ENCODE measurements around the gene HOXA3.

The HOXA3 gene

GRCh38 chr7:27109466-27110185 is 42.8 kb downstream of the HOXA3 start:
- no peaks in the 10 kb centered on the region for H3K79me2 ChIP-seq (ENCODE audit: control insufficient read depth, low read length)
- no peak overlapping the region for H3K4me2 ChIP-seq (ENCODE audit: low read length)
- H3K36me3 ChIP-seq (ENCODE audit: control insufficient read depth, low read length), result no peaks in the 10 kb centered on the region
- H3F3A ChIP-seq (ENCODE audit: control insufficient read depth, insufficient read depth), result 0 out of 2 replicates have a peak, but pooled peaks cover 2% of the 10 kb centered on the region
- H3K27me3 ChIP-seq (ENCODE audit: control insufficient read depth, low read length), result peaks cover 6% of the 10 kb centered on the region; the same call in 1 of the 2 replicates
- no peak overlapping the region for H3K4me3 ChIP-seq (ENCODE audit: low read length)
- TF ChIP-seq CTCF (IDR thresholded peaks at IDR 0.05; ENCODE audit: low read depth, low read length, poor library complexity, severe bottlenecking), result no peak
- no peak for TF ChIP-seq EZH2phosphoT487 (IDR thresholded peaks at IDR 0.05; ENCODE audit: borderline replicate concordance, low read length)
- no peaks in the 10 kb centered on the region for H4K20me1 ChIP-seq (ENCODE audit: control insufficient read depth, insufficient read depth, low read depth, low read length)
- H3K4me1 ChIP-seq (ENCODE audit: control insufficient read depth, low read length), result no peaks in the 10 kb centered on the region
- no peaks in the 10 kb centered on the region for H3K9me3 ChIP-seq (ENCODE audit: control insufficient read depth, insufficient read depth, low read length)
- H3K27ac ChIP-seq (ENCODE audit: low read depth, low read length), result no peak overlapping the region
- no peaks in the 10 kb centered on the region for H3K9me2 ChIP-seq (replicated peaks; ENCODE audit: control insufficient read depth, low read length)

DNA sequence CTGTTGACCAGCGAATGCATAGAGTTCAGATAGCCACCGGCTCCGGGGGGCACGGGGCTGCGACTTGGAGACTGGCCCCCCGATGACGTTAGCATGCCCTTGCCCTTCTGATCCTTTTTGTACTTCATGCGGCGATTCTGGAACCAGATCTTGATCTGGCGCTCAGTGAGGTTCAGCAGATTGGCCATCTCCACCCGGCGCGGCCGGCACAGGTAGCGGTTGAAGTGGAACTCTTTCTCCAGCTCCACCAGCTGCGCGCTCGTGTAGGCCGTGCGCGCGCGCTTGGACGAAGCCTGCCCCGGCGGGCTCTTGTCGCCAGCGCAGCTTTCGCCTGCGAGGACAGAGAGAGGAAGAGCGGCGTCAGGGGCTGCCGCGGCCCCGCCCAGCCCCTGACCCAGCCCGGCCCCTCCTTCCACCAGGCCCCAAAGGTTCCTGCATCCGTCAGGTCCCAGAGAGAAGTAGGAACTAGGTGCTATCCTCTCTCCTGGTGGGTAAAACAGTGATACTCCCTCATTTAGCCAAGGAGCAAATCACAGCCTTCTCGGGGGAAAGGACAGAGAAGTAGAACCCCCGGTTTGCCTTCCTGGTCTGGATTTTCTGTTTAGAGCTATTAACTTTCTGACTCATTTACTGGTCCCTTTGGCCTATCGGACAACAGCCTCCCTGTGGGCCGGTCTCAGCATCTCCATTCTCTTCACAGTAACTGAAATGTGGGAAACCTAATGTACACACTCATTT is 43.8 kb downstream of the HOXA3 start:
- Histone ChIP-seq H3K4me1 (ENCODE audit: control insufficient read depth, low read length) (no peaks in the 10 kb centered on the region), H3K4me2 (ENCODE audit: low read length) (no peak overlapping the region), H3F3A (ENCODE audit: control insufficient read depth, insufficient read depth) (0 out of 2 replicates have a peak, but pooled peaks cover 2% of the 10 kb centered on the region), H3K79me2 (ENCODE audit: control insufficient read depth, low read length) (no peaks in the 10 kb centered on the region), H3K27ac (ENCODE audit: low read depth, low read length) (no peak overlapping the region), H3K36me3 (ENCODE audit: control insufficient read depth, low read length) (no peaks in the 10 kb centered on the region), H3K9me3 (ENCODE audit: control insufficient read depth, insufficient read depth, low read length) (no peaks in the 10 kb centered on the region), H4K20me1 (ENCODE audit: control insufficient read depth, insufficient read depth, low read depth, low read length) (no peaks in the 10 kb centered on the region), H3K9me2 (replicated peaks; ENCODE audit: control insufficient read depth, low read length) (no peaks in the 10 kb centered on the region), H3K27me3 (ENCODE audit: control insufficient read depth, low read length) (peaks cover 11% of the 10 kb centered on the region; the same call in 1 of the 2 replicates), H3K4me3 (ENCODE audit: low read length) (no peak overlapping the region)
- TF ChIP-seq CTCF (IDR thresholded peaks at IDR 0.05; ENCODE audit: low read depth, low read length, poor library complexity, severe bottlenecking), result no peak
- TF ChIP-seq EZH2phosphoT487 (IDR thresholded peaks at IDR 0.05; ENCODE audit: borderline replicate concordance, low read length), result no peak

GRCh38 chr7:27107391-27108381 is 44.7 kb downstream of the HOXA3 start:
- TF ChIP-seq CTCF (IDR thresholded peaks at IDR 0.05; ENCODE audit: low read depth, low read length, poor library complexity, severe bottlenecking), result no peak
- no peak for TF ChIP-seq EZH2phosphoT487 (IDR thresholded peaks at IDR 0.05; ENCODE audit: borderline replicate concordance, low read length)
- Histone ChIP-seq H3K27me3 (ENCODE audit: control insufficient read depth, low read length) (peaks cover 19% of the 10 kb centered on the region), H3K9me3 (ENCODE audit: control insufficient read depth, insufficient read depth, low read length) (no peaks in the 10 kb centered on the region), H4K20me1 (ENCODE audit: control insufficient read depth, insufficient read depth, low read depth, low read length) (no peaks in the 10 kb centered on the region), H3K4me1 (ENCODE audit: control insufficient read depth, low read length) (no peaks in the 10 kb centered on the region), H3K4me2 (ENCODE audit: low read length) (no peak overlapping the region), H3K4me3 (ENCODE audit: low read length) (no peak overlapping the region), H3F3A (ENCODE audit: control insufficient read depth, insufficient read depth) (0 out of 2 replicates have a peak, but pooled peaks cover 2% of the 10 kb centered on the region), H3K79me2 (ENCODE audit: control insufficient read depth, low read length) (no peaks in the 10 kb centered on the region), H3K9me2 (replicated peaks; ENCODE audit: control insufficient read depth, low read length) (no peaks in the 10 kb centered on the region), H3K27ac (ENCODE audit: low read depth, low read length) (no peak overlapping the region), H3K36me3 (ENCODE audit: control insufficient read depth, low read length) (no peaks in the 10 kb centered on the region)

Data from DOHH2 (cell line).